OCI-LY3 (cell line): ENCODE results near the gene CCDC177.

Experiments
- CTCF ChIP-seq: fragments of 200-600, 300-600 bp; sonication (generic); IDR thresholded peaks from 2 replicates; pipeline ENCODE4 v1.5.1; 2014; ENCODE audit warnings: antibody characterized with exemption, low read length, low read depth
- EZH2phosphoT487 ChIP-seq: fragments of 200-600 bp; shearing (Covaris generic); IDR thresholded peaks from 2 replicates; pipeline ENCODE4 v1.6.1; 2018; ENCODE audit warnings: antibody characterized with exemption, mixed run types, low read depth

DNA sequence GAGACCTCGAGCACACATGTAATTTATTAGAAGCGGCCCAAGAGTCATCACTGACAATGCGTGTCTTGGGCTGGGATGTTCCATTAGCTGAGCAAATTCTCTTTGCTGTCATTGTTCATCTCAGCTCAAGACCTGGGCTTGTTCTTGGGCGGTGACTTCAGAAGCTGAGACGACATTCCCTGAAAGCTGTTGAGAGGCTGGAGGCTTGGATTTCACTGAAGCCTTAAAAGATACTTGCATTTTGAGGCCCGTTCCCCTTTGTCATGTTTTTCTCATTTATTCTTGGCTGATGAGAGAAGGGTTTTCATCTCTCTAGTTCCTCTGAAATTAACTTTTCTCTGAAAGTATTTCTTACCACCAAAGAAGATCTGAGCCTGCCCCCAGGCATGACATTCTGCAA lies 20.2 kb upstream of the CCDC177 start:
- TF ChIP-seq EZH2phosphoT487 = no peak
- no peak for TF ChIP-seq CTCF
